NCI-H1092 treated with DMSO at 0.1 percent for 48 hours (cell line): ENCODE data around the gene TRIM40.
"Not testable (repeated sequence)": the region's sequence is repeated elsewhere in the genome, so short reads cannot be mapped to it uniquely, and the experiment has no call there.

ENCODE experiments used
- DNase-seq: peaks from one replicate; lab custom pipeline; 2025; lab: John Stamatoyannopoulos, UW

TRIM40 gene

GRCh38 chr6:30113003-30113759 lies 22.8 kb upstream of the TRIM40 start, which contains the start of gene TRIM31:
TRIM31 (minus strand) TSS chr6:30113090; CDS start chr6:30112805, 285 bp downstream.
- DNase-seq, result no peak

- no peak for DNase-seq
Measured at GRCh38 chr6:30113841-30114240, 22.1 kb upstream of the TRIM40 start.

- DNase-seq, result no peak
Measured at GRCh38 chr6:30116724-30117123, 19.2 kb upstream of the TRIM40 start.

DNA sequence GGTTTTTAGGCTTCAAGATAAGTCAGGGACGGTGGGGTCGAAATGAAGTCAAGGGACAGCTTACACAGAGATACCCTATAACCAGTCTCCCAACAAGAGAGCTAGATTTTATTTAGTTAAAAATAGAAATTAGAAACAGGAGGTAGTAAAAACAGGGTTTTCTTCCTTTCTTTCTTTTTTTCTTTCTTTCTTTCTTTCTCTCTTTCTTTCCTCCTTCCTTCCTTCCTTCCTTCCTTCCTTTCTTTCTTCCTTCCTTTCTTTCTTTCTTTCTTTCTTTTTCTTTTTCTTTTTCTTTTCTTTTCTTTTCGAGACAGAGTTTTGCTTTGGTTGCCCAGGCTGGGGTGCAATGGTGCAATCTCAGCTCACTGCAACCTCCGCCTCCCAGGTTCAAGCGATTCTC lies 17.2 kb upstream of the TRIM40 start:
- DNase-seq, result not testable (repeated sequence)

DNA sequence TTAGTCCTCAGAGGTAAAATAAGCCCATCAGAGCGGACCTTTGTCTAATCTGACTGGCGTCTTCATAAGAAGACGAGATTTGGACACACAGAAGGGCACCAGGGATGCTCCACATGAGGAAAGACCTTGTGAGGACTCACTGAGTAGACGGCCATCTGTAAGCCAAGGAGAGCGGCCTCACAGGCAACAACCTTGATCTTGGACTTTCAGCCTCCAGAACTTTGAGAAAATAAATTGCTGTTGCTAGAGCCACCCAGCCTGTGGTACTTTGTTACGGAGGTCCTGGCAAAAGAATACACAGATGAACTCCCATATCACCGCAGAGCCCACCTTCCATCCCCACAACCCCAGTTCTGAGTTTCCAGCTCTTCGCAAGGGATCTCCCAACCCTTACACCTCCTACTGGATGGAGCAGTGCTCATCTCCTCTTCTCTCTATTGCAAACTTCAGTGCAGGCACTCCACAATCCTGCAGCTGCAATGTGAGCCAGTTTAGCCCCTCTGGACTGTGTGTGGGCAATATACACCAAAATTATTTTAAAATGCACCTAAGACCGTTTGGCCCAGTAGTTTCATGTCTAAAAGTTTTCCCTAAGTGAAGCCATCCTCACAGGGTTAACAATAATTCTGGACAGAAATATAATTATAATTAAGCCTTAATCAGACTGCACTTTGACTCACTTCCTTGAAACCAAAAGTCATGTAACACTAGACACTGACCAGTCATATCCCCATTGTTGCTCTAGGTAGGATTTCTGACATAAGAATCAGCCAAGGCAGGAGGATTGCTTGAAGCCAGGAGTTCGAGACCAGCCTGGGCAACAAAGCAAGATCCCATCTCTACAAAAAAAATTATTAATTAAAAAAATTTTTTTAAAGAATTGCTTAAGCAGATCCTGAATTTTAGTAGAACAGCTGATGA lies 14.2 kb upstream of the TRIM40 start:
- DNase-seq, result no peak

- no peak for DNase-seq
Measured at GRCh38 chr6:30122515-30122914, 13.4 kb upstream of the TRIM40 start.

GRCh38 chr6:30127238-30128093 lies 8.5 kb upstream of the TRIM40 start:
- no peak for DNase-seq

GRCh38 chr6:30129265-30130178 lies 6.4 kb upstream of the TRIM40 start:
- DNase-seq, result no peak

- DNase-seq, result no peak
Measured at GRCh38 chr6:30130179-30130679, 5.7 kb upstream of the TRIM40 start.

- peak; percentile 44 for DNase-seq
Measured at GRCh38 chr6:30130887-30131862, 4.8 kb upstream of the TRIM40 start.

DNA sequence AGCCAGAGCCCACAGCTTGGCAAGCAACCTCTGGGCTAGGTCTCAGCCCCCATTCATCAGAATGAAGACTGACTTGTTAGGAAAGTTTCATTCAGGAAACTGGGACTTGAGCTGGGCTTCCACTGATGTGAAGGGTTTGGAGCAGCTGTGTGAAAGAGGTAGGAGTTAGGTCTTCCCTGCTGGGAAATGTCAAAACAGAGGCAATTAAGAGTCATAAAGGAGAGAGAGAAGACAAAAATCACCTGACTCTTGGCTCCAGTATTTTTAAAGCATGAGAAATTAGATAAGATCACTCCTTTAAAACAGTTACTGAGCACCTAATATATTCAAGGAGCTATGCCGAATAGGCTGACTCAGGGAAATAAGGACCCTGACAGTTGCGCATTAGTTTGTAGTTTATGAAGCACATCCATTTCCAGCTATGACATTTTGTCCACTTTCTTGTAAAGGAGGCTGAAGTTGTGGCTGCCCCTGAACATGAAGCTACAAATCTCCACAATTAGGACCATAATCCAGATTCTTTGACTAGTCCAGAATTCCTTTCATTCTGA lies 3.9 kb upstream of the TRIM40 start:
- no peak for DNase-seq

GRCh38 chr6:30135147-30135546 lies 793 bp upstream of the TRIM40 start:
- DNase-seq, result no peak

- no peak for DNase-seq
Measured at GRCh38 chr6:30136570-30137286, 788 bp downstream of the TRIM40 start.

DNA sequence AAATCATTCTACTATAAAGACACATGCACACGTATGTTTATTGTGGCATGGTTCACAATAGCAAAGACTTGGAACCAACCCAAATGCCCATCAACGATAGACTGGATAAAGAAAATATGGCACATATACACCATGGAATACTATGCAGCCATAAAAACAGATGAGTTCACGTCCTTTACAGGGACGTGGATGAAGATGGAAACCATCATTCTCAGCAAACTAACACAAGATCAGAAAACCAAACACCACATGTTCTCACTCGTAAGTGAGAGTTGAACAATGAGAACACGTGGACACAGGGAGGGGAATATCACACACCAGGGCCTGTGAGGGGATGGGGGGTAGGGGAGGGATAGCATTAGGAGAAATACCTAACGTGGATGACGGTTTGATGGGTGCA lies 4.3 kb downstream of the TRIM40 start:
- not testable (repeated sequence) for DNase-seq

- no peak for DNase-seq
Measured at GRCh38 chr6:30142665-30143064, 6.7 kb downstream of the TRIM40 start.

DNA sequence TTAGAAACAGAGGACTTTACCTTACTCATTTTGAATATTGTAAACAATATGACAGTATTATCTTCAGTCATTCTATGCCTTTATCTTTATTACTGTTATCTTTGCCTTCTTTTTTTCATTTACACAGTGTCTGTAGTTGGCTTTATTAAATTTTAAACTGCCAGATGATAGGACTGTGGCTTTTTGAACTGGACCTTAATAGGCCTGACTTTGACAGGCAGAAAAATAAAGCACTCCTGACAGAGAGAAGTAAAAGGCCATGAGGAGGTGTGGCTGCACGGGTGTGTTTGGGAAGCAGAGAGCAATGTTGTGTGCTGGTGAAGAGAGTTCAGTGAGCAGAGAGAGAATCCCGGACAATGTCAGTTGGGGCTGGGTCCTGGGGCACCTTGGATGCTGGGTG lies 7.8 kb downstream of the TRIM40 start:
- no peak for DNase-seq

- no peak for DNase-seq
Measured at GRCh38 chr6:30144811-30145210, 8.9 kb downstream of the TRIM40 start.

- no peak for DNase-seq
Measured at GRCh38 chr6:30145818-30146217, 9.9 kb downstream of the TRIM40 start.

DNA sequence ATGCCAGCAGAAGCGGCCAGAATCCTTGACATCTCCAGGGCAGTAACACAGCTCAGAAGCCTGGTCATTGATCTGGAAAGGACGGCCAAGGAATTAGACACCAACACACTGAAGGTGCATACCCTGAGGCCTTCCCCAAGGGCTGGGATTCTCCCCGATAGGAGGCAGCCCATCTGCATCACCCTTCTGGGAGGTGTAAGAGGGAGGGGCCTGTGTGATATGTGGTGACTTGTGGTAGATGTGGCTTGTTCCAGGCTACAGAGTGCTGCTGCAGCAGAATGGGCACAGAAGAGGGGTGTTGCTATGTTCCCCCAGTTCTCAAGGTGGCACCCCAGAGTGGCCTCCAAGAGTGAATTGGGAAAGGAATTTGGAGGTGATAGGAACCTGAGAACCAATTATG lies 11.2 kb downstream of the TRIM40 start:
- DNase-seq, result no peak
